Muscle of back (tissue), 11 donors: Measurements from ENCODE around the gene AFDN. TPM values are rescaled to one million over a fixed set of nuclear protein-coding genes. Genes with fewer than 3 reads are reported as not detected.
"Not testable (repeated sequence)": the region's sequence is repeated elsewhere in the genome, so short reads cannot be mapped to it uniquely, and the experiment has no call there.

Experiments
- DNase-seq, 3 donors: peaks; one replicate each; pipeline versions ENCODE4 v3.0.0 to v3.0.0-alpha.2; 2013
- polyA plus RNA-seq, 10 donors: library from polyadenylated mRNA; unstranded; fragments of 120-200 nt; gene quantifications; one replicate each; pipeline ENCODE4 v1.2.1, GENCODE V29; 2013; ENCODE audit not compliant: insufficient read length in 10 of 10

AFDN gene
- polyA plus RNA-seq, 10 donors: 24.4 to 63.8 (median 43.0) TPM

GRCh38 chr6:167997642-167998041 lies 170.9 kb downstream of the AFDN start, which contains the start of gene KIF25:
TSS of gene KIF25 (plus strand) at chr6:167997671. CDS start at chr6:168029586, 31,915 bp downstream.
- no peak for DNase-seq

GRCh38 chr6:167998215-167998614 lies 171.5 kb downstream of the AFDN start:
- peak in 1 of 3 donors; percentile 66 for DNase-seq

- no peak for DNase-seq
These were observed 173.7 kb downstream of the AFDN start for GRCh38 chr6:168000198-168001028.

- no peak for DNase-seq
These were observed 174.3 kb downstream of the AFDN start for GRCh38 chr6:168001029-168001332.

GRCh38 chr6:168001514-168001913 lies 174.8 kb downstream of the AFDN start:
- not testable (repeated sequence) for DNase-seq

GRCh38 chr6:168002804-168003203 lies 176.1 kb downstream of the AFDN start:
- DNase-seq: no peak

DNA sequence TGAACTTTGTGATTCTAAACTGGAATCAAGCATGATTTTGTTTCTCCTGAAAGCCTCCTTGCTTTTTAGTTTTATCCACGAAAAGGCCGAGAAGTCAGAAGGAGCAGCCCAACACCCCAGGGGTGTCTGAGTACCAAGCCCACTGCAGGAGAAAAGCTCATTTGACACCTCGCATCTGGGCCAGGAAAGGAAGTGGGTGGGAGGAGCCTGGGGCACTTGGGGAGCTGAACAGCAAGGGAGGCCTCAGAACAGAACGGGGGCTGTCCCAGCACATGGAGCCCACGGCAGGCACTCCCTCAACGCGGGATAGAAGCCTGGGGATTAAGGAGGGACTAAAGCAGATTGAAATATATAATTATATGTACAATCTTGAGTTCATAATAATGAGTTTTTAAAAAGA lies 177.3 kb downstream of the AFDN start:
- no peak for DNase-seq

- no peak for DNase-seq
These were observed 178.2 kb downstream of the AFDN start for GRCh38 chr6:168004945-168005344.

DNA sequence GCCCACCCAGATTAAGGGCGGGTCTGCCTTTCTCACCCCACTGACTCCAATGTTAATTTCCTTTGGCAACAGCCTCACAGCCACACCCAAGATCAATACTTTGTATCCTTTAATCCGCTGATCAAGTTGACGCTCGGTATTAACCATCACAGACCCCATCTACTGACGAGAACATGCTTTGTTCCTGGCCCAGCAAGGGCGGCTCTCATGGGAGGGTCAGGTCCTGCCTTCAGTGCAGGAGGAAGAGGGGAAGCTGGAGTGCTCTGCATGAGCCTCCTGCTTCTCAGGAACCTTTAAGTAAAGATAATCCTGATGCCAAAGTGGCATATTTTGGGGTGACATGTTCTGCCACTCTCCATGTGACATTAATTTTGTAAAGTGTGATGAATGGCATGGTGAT lies 179.1 kb downstream of the AFDN start:
- no peak for DNase-seq

GRCh38 chr6:168007592-168008338 lies 181.1 kb downstream of the AFDN start:
- peak in 1 of 3 donors; percentile 96 for DNase-seq

DNA sequence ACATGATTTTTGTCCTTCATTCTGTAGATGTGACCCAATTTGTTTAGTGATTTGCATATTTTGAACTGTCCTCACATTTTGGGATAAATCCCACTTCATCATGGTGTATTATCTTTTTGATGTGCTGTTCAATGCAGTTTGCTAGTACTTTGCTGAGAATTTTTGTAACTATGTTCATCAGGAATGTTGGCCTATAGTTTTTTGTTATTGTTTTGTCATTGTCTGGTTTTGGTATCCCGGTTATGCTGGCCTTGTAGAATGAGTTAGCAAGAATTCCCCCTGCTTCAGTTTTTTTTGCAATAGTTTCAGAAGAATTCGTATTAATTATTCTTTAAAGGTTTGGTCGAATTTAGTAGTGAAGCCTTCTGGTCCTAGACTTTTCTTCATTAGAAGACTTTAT lies 182.6 kb downstream of the AFDN start:
- no peak for DNase-seq

DNA sequence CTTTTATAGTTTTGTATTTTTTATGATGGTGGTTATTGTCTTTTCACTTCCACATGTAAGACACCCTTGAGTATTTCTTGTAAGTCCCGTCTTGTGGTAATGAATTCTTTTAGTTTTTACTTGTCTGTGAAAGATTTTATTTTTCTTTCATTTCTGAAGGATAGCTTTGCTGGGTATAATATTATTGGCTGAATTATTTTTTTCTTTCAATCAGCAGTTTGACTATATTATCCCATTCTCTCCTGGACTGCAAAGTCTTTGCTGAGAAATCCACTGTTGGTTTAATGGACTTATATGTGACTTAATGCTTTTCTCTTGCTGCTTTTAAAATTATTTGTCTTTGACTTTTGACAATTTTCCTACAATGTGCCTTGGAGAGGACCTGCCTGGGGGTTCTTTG lies 184.6 kb downstream of the AFDN start:
- DNase-seq: no peak

DNA sequence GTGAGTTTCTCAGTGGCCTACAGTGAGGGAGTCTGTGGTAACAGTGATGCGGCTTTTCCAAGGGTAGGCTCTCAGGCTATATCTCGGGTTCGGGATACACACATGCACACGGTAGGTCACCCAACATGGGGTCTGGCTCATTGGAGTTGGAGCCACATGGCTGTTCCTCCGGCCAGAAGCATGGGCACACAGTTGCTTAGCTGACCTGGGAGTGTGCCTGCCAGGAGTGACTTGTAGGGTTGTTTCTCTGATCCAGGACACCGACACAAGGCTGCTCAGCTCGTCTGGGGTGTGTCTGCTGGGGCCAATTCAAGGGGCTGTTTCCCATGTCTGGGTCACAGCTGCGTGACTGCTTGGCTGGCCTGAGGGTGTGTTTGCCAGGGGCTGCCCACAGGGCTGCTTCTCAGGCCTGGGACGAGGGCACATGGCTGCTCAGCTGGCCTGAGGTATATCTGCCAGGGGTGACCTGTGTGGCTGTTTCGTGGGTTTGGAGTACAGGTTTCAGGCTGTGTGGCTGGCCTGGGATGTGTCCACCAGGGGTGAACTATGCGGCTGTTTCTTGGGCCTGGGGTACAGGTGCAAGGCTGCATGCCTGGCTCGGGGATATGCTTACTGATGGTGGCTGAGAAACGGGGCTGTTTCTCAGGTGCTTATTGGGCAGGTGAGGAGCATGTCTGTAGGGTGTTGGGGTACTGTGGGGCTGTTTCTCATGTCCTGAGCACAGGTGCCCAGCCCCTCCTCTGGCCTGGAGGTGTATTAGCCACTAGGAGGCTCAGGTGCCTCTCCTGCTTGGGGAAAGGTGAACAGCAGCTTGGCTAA lies 185.9 kb downstream of the AFDN start:
- DNase-seq: no peak

DNA sequence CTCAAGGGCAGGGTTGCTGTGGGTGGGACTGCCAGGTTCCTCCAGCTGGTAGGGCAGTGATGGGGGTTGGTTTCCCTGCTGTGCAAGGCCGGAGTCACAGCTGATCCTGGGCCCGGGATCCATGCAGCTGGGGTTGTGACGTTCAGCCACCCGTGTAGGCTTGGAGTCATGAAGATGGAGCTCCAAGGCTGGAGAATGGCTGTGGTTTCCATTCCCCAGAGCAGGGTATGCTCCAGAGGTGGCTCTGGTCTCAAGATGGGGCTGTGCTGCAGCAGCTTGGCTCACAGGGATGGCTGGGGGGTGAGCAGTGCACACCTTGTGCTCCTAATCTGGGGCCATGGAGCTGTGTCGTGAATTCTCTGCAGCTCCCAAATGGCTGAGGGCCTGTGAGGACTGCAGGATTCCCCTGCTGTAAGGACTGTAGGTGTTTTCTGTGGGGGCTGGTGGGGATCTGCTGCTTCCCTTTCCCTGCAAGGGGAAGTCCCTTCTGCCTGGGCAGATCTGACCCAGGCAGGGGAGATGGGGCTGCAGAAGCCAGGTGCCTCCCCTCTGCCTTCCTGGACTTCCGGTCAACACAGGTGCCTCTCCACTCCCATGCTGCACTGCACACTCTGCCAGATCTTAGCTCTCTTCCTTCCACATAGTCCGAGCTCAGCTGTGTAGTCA lies 186.7 kb downstream of the AFDN start:
- peak in 1 of 3 donors; percentile 39 for DNase-seq

DNA sequence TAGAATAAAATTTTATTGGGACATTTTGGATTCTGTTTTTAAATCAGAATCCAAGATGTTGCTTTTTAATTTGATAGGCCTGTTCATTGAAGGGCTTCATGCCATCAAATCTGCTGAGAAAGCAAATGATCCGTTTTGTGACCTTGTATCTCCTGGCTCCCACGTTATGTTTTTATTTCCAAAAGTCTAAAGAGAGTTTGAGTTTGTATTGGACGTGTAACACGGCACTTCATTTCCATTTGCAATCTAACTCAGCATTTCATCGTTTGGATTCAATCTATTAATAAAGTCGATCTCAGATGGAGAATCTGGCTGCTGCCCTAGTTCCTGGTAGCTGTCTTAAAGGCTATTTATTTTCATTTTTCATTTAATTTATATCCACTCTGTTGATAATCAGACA lies 187.7 kb downstream of the AFDN start:
- DNase-seq: peak; percentile 51 to 86 (median 59)

DNA sequence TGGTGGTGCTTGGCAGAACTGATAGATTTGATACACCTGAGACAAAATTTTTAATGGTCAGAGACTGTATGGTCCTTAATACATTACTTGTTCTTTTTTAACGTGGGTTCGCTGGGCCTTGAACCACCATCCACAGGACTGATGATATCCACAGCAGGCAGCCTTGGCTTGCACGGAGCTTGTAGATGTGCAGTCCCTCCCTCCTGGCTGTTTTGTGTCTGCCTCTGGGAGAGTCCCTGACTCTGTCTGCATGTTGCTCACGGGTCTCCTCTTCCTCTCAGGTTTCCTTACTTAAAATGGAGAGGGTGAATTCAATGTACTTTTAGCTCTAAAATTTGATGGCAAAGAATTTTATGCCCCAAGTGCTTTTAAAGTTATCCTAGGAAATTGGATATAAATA lies 188.3 kb downstream of the AFDN start:
- peak in 2 of 3 donors; percentile 31 to 78 for DNase-seq

GRCh38 chr6:168015482-168016175 lies 188.9 kb downstream of the AFDN start:
- DNase-seq: peak; percentile 30 to 80 (median 49)

DNA sequence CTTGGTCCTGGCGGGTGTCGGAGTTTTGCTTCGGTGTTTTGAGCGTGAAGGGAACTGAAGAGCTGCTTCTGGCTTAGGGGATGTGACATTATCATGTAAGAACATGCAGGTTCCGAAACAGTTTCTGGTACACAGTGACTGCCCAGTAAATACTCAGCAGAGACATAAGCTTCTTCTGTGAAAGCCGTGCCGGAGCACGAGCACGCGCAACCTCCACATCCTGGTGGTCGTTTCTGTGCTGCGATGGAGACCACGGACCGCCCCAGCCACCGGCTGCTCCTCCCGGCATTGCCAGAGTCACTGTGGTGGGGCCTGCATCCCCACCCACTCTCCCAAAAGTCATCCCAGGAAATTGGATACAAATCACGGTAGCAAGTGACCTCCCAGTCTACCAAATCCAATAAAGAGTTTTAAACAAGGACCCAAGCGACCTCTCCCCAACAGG lies 189.5 kb downstream of the AFDN start:
- no peak for DNase-seq

DNA sequence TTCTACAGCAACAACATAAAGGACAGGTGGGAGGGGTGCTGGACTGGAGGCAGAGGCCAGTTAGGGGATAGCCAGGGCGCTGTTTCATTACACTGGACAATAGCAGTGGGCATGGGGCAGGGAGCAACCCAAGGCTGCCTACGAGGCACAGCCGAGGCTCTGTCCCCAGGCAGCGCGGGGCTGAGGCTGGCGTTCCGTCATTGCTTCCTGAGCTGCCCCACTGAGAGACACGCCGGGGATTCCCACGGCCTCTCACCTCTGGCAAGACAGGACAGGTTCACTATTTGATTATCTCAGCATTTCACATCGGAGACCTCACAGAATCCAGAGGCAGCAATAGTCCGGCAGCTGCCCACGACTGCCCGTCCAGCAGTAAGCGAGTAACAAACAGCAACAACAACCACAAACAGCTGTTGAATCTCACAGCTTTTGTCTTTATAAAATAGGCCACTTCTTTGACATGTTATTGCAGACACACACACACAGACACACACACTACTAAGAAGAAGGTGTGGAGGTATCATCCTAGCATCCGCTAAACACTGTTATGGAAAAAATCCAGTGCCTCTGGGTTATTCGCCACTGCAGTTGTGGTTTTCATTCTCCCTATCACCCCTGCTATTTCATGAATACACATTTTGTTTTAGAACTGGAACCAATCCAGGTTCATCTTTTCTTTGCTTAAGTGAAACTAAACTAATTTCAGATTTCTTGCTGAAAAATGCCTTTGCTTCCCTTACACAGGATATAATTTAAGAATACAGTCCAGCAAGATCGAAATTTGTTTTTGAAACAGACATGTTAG lies 190.2 kb downstream of the AFDN start:
- peak in 1 of 3 donors; percentile 62 for DNase-seq

DNA sequence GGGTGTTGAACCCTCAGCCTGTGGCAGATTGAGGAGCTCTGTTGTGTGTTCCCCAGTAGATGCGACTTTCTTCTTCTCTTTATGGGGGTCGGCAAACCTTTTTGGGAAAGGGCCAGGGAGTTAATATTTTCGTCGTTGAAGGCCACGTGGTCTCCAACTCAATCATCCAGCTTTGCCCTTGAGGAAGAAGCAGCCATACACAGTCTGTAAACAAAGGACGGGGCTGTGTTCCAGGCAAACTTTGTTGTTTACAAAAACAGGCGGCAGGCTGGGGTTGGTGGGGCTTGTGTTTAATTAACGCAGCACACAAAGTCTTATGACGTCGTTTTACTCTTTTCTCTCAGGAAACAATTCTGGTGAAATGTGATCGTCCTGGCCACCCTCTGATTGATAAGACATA lies 190.9 kb downstream of the AFDN start:
- no peak for DNase-seq
